Trophoblast cell (in vitro differentiated cells and primary cell): ENCODE measurements around the gene KCNK10.

Source experiments
- DNase-seq, 2 donors: peaks; one replicate each; pipeline ENCODE4 v3.0.0-alpha.2; 2016
- H2AFZ ChIP-seq: 2 replicates; pipeline ENCODE4 v1.6.1; 2013; ENCODE audit warnings: low read length, moderate library complexity, mild to moderate bottlenecking; ENCODE audit not compliant: insufficient read depth, poor library complexity
- H2AK5ac ChIP-seq: 2 replicates; pipeline ENCODE4 v1.6.1; 2013; ENCODE audit warnings: mild to moderate bottlenecking, low read length
- H2BK120ac ChIP-seq: 2 replicates; pipeline ENCODE4 v1.6.1; 2013; ENCODE audit warnings: low read length, mild to moderate bottlenecking, moderate library complexity; ENCODE audit not compliant: insufficient read depth, poor library complexity
- H2BK12ac ChIP-seq: 2 replicates; pipeline ENCODE4 v1.6.1; 2013; ENCODE audit warnings: mild to moderate bottlenecking, low read length, moderate library complexity
- H2BK5ac ChIP-seq: 2 replicates; pipeline ENCODE4 v1.6.1; 2013; ENCODE audit warnings: low read length, low read depth, moderate library complexity, mild to moderate bottlenecking; ENCODE audit not compliant: poor library complexity
- H3K14ac ChIP-seq: 2 replicates; pipeline ENCODE4 v1.6.1; 2013; ENCODE audit warnings: mild to moderate bottlenecking, low read length
- H3K18ac ChIP-seq: 2 replicates; pipeline ENCODE4 v1.6.1; 2013; ENCODE audit warnings: mild to moderate bottlenecking, low read length
- H3K23ac ChIP-seq: 2 replicates; pipeline ENCODE4 v1.6.1; 2013; ENCODE audit warnings: low read length
- H3K27ac ChIP-seq: 2 replicates; pipeline ENCODE4 v1.5.1; 2013; ENCODE audit warnings: low read depth, mild to moderate bottlenecking, inconsistent platforms, low read length, moderate library complexity
- H3K27me3 ChIP-seq: 2 replicates; pipeline ENCODE4 v1.6.1; 2013; ENCODE audit warnings: inconsistent platforms, mild to moderate bottlenecking, low read length, moderate library complexity; ENCODE audit not compliant: insufficient read depth
- H3K36me3 ChIP-seq, 2 experiments: 1 replicate in 1 of 2; 2 replicates in 1 of 2; pipeline ENCODE4 v1.6.1; 2013; ENCODE audit warnings: low read length in 2 of 2, mild to moderate bottlenecking in 2 of 2, moderate library complexity in 1 of 2; ENCODE audit not compliant: insufficient read depth in 2 of 2, control insufficient read depth in 1 of 2
- H3K4ac ChIP-seq: 2 replicates; pipeline ENCODE4 v1.6.1; 2013; ENCODE audit warnings: low read depth, mild to moderate bottlenecking, low read length, moderate library complexity
- H3K4me1 ChIP-seq, 2 experiments: 1 replicate in 1 of 2; 2 replicates in 1 of 2; pipeline ENCODE4 v1.6.1; 2013; ENCODE audit warnings: low read length in 2 of 2, mild to moderate bottlenecking in 2 of 2, moderate library complexity in 1 of 2; ENCODE audit not compliant: insufficient read depth in 2 of 2, control insufficient read depth in 1 of 2
- H3K4me2 ChIP-seq: 2 replicates; pipeline ENCODE4 v1.6.1; 2013; ENCODE audit warnings: inconsistent platforms, mild to moderate bottlenecking, low read length, moderate library complexity
- H3K4me3 ChIP-seq: 2 replicates; pipeline ENCODE4 v1.5.1; 2013; ENCODE audit warnings: mild to moderate bottlenecking, low read depth, low read length, inconsistent platforms
- H3K79me1 ChIP-seq: one replicate; pipeline ENCODE4 v1.6.1; 2013; ENCODE audit warnings: low read length
- H3K79me2 ChIP-seq: 2 replicates; pipeline ENCODE4 v1.6.1; 2013; ENCODE audit warnings: low read length, mild to moderate bottlenecking; ENCODE audit not compliant: control insufficient read depth, insufficient read depth, poor library complexity
- H3K9ac ChIP-seq: 2 replicates; pipeline ENCODE4 v1.6.1; 2013; ENCODE audit warnings: mild to moderate bottlenecking, low read length
- H3K9me3 ChIP-seq: 2 replicates; pipeline ENCODE4 v1.6.1; 2013; ENCODE audit warnings: low read depth, mild to moderate bottlenecking, control low read depth, inconsistent platforms, low read length; ENCODE audit not compliant: insufficient read depth
- H4K12ac ChIP-seq: 2 replicates; pipeline ENCODE4 v1.6.1; 2013; ENCODE audit warnings: low read depth, mild to moderate bottlenecking, low read length, moderate library complexity
- H4K8ac ChIP-seq: 2 replicates; pipeline ENCODE4 v1.6.1; 2013; ENCODE audit warnings: low read depth, mild to moderate bottlenecking, low read length, moderate library complexity
- H4K91ac ChIP-seq: one replicate; pipeline ENCODE4 v1.6.1; 2013; ENCODE audit warnings: low read depth, mild to moderate bottlenecking, low read length, moderate library complexity
- WGBS: extraction: QIAGEN DNeasy Blood & Tissue Kit; methylation state at CpG from one replicate; pipeline ENCODE4 v1.1.7; 2013; ENCODE audit warnings: missing lambda C conversion rate; ENCODE audit not compliant: insufficient read length, insufficient coverage; ENCODE audit errors: extremely low coverage; 5-methylcytosine and 5-hydroxymethylcytosine counted together

KCNK10 gene

DNA sequence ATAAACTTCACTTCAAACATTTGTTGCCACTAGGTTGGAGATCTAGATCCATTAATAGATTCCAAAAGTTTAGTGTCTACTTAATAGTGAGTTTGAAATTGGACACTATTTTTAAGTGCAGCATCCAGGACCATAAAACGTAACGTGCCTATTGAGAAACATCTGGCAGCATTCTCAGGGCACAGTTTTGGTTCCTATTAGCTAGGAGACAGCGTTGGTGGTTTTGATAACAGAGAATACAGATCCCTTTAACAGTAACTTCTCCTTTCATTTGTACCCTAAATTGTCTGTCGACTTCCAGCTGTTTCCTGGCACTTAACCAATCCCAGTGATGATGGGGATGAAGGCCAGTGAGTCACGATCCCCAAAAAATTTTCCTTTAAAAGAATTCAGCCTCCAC is 25.8 kb downstream of the KCNK10 start:
- H2BK12ac ChIP-seq = no peak overlapping the region
- no peak overlapping the region for H3K27ac ChIP-seq
- no peaks in the 10 kb centered on the region for H3K36me3 ChIP-seq
- no peak overlapping the region for H3K4ac ChIP-seq
- H4K12ac ChIP-seq = no peak overlapping the region
- H3K14ac ChIP-seq = no peak overlapping the region
- H3K18ac ChIP-seq = no peak overlapping the region
- H3K9ac ChIP-seq = no peak overlapping the region
- H3K4me1 ChIP-seq = no peaks in the 10 kb centered on the region
- H2BK120ac ChIP-seq = no peak overlapping the region
- WGBS = no CpG with 5 or more reads among the region's 5 CpGs
- no peak overlapping the region for H3K23ac ChIP-seq
- no peak overlapping the region for H4K91ac ChIP-seq
- no peak overlapping the region for H3K4me3 ChIP-seq
- no peak overlapping the region for H2AFZ ChIP-seq
- H2AK5ac ChIP-seq = no peak overlapping the region
- no peak overlapping the region for H4K8ac ChIP-seq
- no peaks in the 10 kb centered on the region for H3K79me2 ChIP-seq
- H3K9me3 ChIP-seq = no peaks in the 10 kb centered on the region
- H2BK5ac ChIP-seq = no peak overlapping the region
- DNase-seq = no peak
- H3K79me1 ChIP-seq = no peaks in the 10 kb centered on the region
- no peaks in the 10 kb centered on the region for H3K27me3 ChIP-seq
- no peak overlapping the region for H3K4me2 ChIP-seq

DNA sequence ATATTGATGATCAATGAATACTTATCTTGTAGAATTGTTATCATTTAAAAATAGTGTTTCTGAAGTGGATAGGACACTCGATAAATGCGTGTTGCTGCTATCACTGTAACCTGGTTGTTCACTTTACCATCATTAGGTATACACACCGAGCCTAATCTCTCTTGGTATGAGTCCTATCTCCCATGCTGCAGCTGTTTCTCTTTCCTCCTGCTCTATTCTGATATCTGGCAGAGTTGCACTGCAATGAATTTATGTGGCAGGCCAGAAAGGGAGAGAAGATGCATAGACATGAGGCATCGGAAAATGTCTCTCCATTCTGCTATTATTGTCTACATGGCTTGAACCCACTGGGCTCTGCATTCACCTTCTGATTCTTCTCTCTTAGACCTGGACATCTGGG is 26.7 kb downstream of the KCNK10 start:
- Histone ChIP-seq H3K4ac (no peak overlapping the region), H3K27ac (no peak overlapping the region), H3K23ac (no peak overlapping the region), H3K79me2 (no peaks in the 10 kb centered on the region), H4K8ac (no peak overlapping the region), H3K36me3 (no peaks in the 10 kb centered on the region), H2AFZ (no peak overlapping the region), H3K27me3 (no peaks in the 10 kb centered on the region), H2BK120ac (no peak overlapping the region), H3K9me3 (no peaks in the 10 kb centered on the region), H3K79me1 (no peaks in the 10 kb centered on the region), H3K4me2 (no peak overlapping the region), H3K4me3 (no peak overlapping the region), H2BK5ac (no peak overlapping the region), H2AK5ac (no peak overlapping the region), H3K18ac (no peak overlapping the region), H2BK12ac (no peak overlapping the region), H4K12ac (no peak overlapping the region), H3K14ac (no peak overlapping the region), H3K9ac (no peak overlapping the region), H3K4me1 (no peaks in the 10 kb centered on the region), H4K91ac (no peak overlapping the region)
- WGBS = no CpG with 5 or more reads among the region's 4 CpGs
- no peak for DNase-seq

DNA sequence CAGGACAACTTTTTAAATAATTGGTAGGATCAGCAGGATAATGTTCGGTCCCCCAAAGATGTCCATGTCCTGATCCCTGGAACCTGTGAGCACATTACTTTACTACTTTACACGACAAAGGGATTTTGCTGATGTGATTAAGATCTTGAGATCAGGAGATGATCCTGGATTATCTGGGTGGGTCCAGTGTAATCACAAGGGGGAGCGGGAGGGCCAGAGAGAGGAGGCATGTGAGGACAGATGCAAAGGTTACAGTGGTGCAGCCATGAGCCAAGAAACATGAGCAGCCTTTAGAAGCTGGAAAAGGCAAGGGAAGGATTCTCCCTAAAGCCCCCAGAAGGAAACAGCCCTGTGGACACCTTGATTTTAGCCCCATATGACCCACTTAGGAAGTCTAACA is 33.1 kb downstream of the KCNK10 start:
- no peak for DNase-seq
- Histone ChIP-seq H3K9me3 (no peaks in the 10 kb centered on the region), H3K18ac (no peak overlapping the region), H2BK12ac (no peak overlapping the region), H3K27ac (no peak overlapping the region), H2BK120ac (no peak overlapping the region), H3K79me2 (no peaks in the 10 kb centered on the region), H2AK5ac (no peak overlapping the region), H3K27me3 (no peaks in the 10 kb centered on the region), H3K14ac (no peak overlapping the region), H4K8ac (no peak overlapping the region), H3K4me1 (no peaks in the 10 kb centered on the region), H3K23ac (no peak overlapping the region), H3K9ac (no peak overlapping the region), H4K12ac (no peak overlapping the region), H3K36me3 (no peaks in the 10 kb centered on the region), H3K79me1 (no peaks in the 10 kb centered on the region), H2BK5ac (no peak overlapping the region), H2AFZ (no peak overlapping the region), H3K4me3 (no peak overlapping the region), H4K91ac (no peak overlapping the region), H3K4me2 (no peak overlapping the region), H3K4ac (no peak overlapping the region)
- WGBS = no CpG with 5 or more reads among the region's 3 CpGs

DNA sequence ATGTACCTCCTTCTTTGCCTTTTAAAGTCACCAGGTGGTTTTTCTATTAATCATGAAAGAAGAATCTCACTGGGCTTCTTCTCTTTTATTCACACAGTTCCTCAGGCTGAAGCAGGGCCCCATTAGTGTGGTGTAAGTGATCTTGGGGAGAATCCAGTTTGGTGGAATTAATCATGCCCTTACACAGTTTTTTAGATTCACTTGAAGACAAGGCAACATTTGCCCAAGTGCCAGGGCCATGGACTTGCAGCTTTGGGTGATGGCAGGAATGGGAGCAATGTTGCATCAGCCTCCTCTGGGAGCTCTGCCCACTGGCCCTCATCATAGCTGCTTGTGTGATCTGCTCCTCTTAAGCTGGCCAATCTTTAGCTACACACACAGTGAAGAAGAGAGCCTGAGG is 33.8 kb downstream of the KCNK10 start:
- H3K23ac ChIP-seq = no peak overlapping the region
- H2BK12ac ChIP-seq = no peak overlapping the region
- H3K4me3 ChIP-seq = no peak overlapping the region
- H3K4ac ChIP-seq = no peak overlapping the region
- H4K8ac ChIP-seq = no peak overlapping the region
- H3K36me3 ChIP-seq = no peaks in the 10 kb centered on the region
- no peaks in the 10 kb centered on the region for H3K27me3 ChIP-seq
- no peak overlapping the region for H3K4me2 ChIP-seq
- peak; percentile 2 to 61 for DNase-seq
- no peak overlapping the region for H4K91ac ChIP-seq
- no peak overlapping the region for H2BK120ac ChIP-seq
- H4K12ac ChIP-seq = no peak overlapping the region
- H3K27ac ChIP-seq = no peak overlapping the region
- H3K4me1 ChIP-seq = no peaks in the 10 kb centered on the region
- no peaks in the 10 kb centered on the region for H3K79me2 ChIP-seq
- no peak overlapping the region for H3K9ac ChIP-seq
- H3K14ac ChIP-seq = no peak overlapping the region
- H2BK5ac ChIP-seq = no peak overlapping the region
- H3K18ac ChIP-seq = no peak overlapping the region
- no peaks in the 10 kb centered on the region for H3K9me3 ChIP-seq
- H2AK5ac ChIP-seq = no peak overlapping the region
- H3K79me1 ChIP-seq = no peaks in the 10 kb centered on the region
- no peak overlapping the region for H2AFZ ChIP-seq

DNA sequence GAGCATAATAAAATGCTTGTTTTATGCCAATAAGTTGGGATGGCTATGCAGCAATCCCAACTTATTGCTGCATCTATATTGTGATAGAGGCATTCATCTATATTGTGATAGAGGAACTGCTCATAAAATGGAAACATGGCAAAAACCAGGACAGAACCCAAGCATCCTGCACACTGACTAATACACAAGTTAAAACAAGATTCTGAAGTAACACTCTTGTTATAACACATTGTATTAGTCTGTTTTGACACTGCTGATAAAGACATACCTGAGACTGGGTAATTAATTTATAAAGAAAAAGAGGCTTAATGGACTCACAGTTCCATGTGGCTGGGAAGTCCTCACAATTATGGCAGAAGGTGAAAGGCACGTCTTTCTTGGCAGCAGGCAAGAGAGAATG is 36.8 kb downstream of the KCNK10 start:
- Histone ChIP-seq H4K8ac (no peak overlapping the region), H4K12ac (no peak overlapping the region), H3K23ac (no peak overlapping the region), H2BK120ac (no peak overlapping the region), H2AFZ (no peak overlapping the region), H3K79me1 (no peaks in the 10 kb centered on the region), H3K4me3 (no peak overlapping the region), H3K36me3 (no peaks in the 10 kb centered on the region), H4K91ac (no peak overlapping the region), H2AK5ac (no peak overlapping the region), H3K4me2 (no peak overlapping the region), H2BK5ac (no peak overlapping the region), H3K79me2 (no peaks in the 10 kb centered on the region), H2BK12ac (no peak overlapping the region), H3K4ac (no peak overlapping the region), H3K9me3 (no peaks in the 10 kb centered on the region), H3K9ac (no peak overlapping the region), H3K4me1 (no peaks in the 10 kb centered on the region), H3K27ac (no peak overlapping the region), H3K14ac (no peak overlapping the region), H3K18ac (no peak overlapping the region), H3K27me3 (no peaks in the 10 kb centered on the region)
- no peak for DNase-seq
- WGBS = no CpG with 5 or more reads among the region's 1 CpG
